Osteoblast (primary cell): ENCODE results near the gene GPI. TPM values are rescaled to one million over a fixed set of nuclear protein-coding genes. Genes with fewer than 3 reads are reported as not detected.
"Not testable (repeated sequence)": the region's sequence is repeated elsewhere in the genome, so short reads cannot be mapped to it uniquely, and the experiment has no call there.

Experiments used
- DNase-seq: peaks from one replicate; pipeline ENCODE4 v3.0.0; 2011; ENCODE audit warnings: low spot score, mixed read lengths; ENCODE audit not compliant: insufficient read length; ENCODE audit errors: missing footprints
- H2AFZ ChIP-seq: 2 replicates; pipeline ENCODE4 v1.6.0; 2011; ENCODE audit warnings: mild to moderate bottlenecking, low read length
- H3K27ac ChIP-seq: 2 replicates; pipeline ENCODE4 v1.5.1; 2011; ENCODE audit warnings: mild to moderate bottlenecking, low read depth, low read length, moderate library complexity
- H3K27me3 ChIP-seq: 2 replicates; pipeline ENCODE4 v1.6.0; 2012; ENCODE audit warnings: mild to moderate bottlenecking, control low read depth, inconsistent platforms, low read length, moderate library complexity; ENCODE audit not compliant: insufficient read depth
- H3K36me3 ChIP-seq: 2 replicates; pipeline ENCODE4 v1.5.1; 2011; ENCODE audit warnings: mild to moderate bottlenecking, low read length, control low read depth, moderate library complexity; ENCODE audit not compliant: insufficient read depth
- H3K4me1 ChIP-seq: 2 replicates; pipeline ENCODE4 v1.5.1; 2011; ENCODE audit warnings: mild to moderate bottlenecking, low read length, control low read depth, moderate library complexity; ENCODE audit not compliant: insufficient read depth
- H3K4me2 ChIP-seq: 2 replicates; pipeline ENCODE4 v1.6.0; 2011; ENCODE audit warnings: mild to moderate bottlenecking, low read length; ENCODE audit not compliant: insufficient read depth
- H3K4me3 ChIP-seq: fragments of 200-600 bp; sonication (generic); 3 replicates; pipeline ENCODE4 v1.5.1; 2012; ENCODE audit warnings: mild to moderate bottlenecking, low read length, inconsistent platforms; ENCODE audit not compliant: insufficient read depth
- H3K79me2 ChIP-seq: 2 replicates; pipeline ENCODE4 v1.6.0; 2012; ENCODE audit warnings: mild to moderate bottlenecking, low read length, control low read depth, inconsistent platforms; ENCODE audit not compliant: insufficient read depth
- H3K9me3 ChIP-seq: 2 replicates; pipeline ENCODE4 v1.5.1; 2011; ENCODE audit warnings: low read depth, low read length, control low read depth
- H4K20me1 ChIP-seq: 2 replicates; pipeline ENCODE4 v1.6.0; 2012; ENCODE audit warnings: mild to moderate bottlenecking, low read length, control low read depth; ENCODE audit not compliant: insufficient read depth
- CTCF ChIP-seq: IDR thresholded peaks from 2 replicates; pipeline ENCODE4 v1.5.1; 2011; ENCODE audit warnings: mild to moderate bottlenecking, low read depth, low read length, moderate library complexity; ENCODE audit errors: extremely low read depth
- total RNA-seq: library from RNA; depleted of rRNA; stranded (reverse); fragments of >200 nt; gene quantifications from 2 replicates; pipeline ENCODE4 v1.2.3, GENCODE V29; 2012

GPI gene
- total RNA-seq, 1 donor, result 133 TPM

GRCh38 chr19:34393031-34393430 is 28.0 kb downstream of the GPI start:
- no peak for DNase-seq
- Histone ChIP-seq H3K36me3 (peaks cover 78% of the 10 kb centered on the region), H3K4me2 (no peak overlapping the region), H3K27ac (no peak overlapping the region), H4K20me1 (peaks cover 20% of the 10 kb centered on the region), H3K9me3 (no peaks in the 10 kb centered on the region), H3K79me2 (peaks cover 4% of the 10 kb centered on the region), H3K4me1 (no peaks in the 10 kb centered on the region), H2AFZ (no peak overlapping the region), H3K27me3 (no peaks in the 10 kb centered on the region), H3K4me3 (no peak overlapping the region)
- no peak for TF ChIP-seq CTCF

DNA sequence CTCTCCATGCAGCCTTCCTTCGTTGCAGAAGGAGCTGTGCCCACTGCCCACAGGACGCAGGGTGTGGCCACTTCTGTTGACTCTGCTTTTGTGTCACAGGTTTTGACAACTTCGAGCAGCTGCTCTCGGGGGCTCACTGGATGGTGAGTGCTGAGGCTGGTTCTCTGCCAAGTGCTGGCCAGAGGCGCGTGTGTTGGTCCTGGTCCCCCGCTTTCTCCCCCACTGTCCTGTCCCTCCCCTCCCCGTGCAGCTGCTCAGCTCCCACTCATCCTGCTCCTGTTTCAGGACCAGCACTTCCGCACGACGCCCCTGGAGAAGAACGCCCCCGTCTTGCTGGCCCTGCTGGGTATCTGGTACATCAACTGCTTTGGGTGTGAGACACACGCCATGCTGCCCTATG is 28.6 kb downstream of the GPI start:
- Histone ChIP-seq H3K4me3 (no peak overlapping the region), H3K27me3 (no peaks in the 10 kb centered on the region), H3K9me3 (no peaks in the 10 kb centered on the region), H4K20me1 (peaks cover 20% of the 10 kb centered on the region), H3K27ac (no peak overlapping the region), H3K79me2 (peaks cover 4% of the 10 kb centered on the region), H3K4me2 (no peak overlapping the region), H3K4me1 (no peaks in the 10 kb centered on the region), H2AFZ (no peak overlapping the region), H3K36me3 (peaks cover 73% of the 10 kb centered on the region)
- no peak for DNase-seq
- TF ChIP-seq CTCF, result no peak

DNA sequence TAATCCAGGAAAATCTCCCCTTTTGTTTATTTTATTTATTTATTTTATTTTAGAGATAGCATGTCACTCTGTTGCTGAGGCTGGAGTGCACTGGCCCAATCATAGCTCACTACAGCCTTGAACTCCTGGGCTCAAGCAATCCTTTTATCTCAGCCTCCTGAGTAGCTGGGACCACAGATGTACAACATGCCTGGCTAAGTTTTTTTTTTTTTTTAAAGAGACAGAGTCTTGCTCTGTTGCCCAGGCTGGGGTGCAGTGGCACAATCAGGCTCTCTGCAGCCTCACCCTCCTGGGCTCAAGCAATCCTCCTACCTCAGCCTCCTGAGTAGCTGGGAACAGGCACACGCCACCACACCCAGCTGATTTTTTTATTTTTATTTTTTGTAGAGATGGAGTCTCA is 32.9 kb downstream of the GPI start:
- Histone ChIP-seq H3K4me3 (no peak overlapping the region), H2AFZ (no peak overlapping the region), H3K36me3 (peaks cover 52% of the 10 kb centered on the region), H3K4me1 (no peaks in the 10 kb centered on the region), H3K27me3 (no peaks in the 10 kb centered on the region), H3K79me2 (no peaks in the 10 kb centered on the region), H3K9me3 (no peaks in the 10 kb centered on the region), H3K27ac (no peak overlapping the region), H3K4me2 (no peak overlapping the region), H4K20me1 (peaks cover 6% of the 10 kb centered on the region)
- DNase-seq, result no peak
- TF ChIP-seq CTCF, result no peak

DNA sequence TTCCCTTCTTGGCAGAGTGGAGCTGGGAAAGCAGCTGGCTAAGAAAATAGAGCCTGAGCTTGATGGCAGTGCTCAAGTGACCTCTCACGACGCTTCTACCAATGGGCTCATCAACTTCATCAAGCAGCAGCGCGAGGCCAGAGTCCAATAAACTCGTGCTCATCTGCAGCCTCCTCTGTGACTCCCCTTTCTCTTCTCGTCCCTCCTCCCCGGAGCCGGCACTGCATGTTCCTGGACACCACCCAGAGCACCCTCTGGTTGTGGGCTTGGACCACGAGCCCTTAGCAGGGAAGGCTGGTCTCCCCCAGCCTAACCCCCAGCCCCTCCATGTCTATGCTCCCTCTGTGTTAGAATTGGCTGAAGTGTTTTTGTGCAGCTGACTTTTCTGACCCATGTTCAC is 34.9 kb downstream of the GPI start:
- Histone ChIP-seq H3K4me3 (no peak overlapping the region), H3K36me3 (peaks cover 37% of the 10 kb centered on the region), H3K27me3 (no peaks in the 10 kb centered on the region), H2AFZ (no peak overlapping the region), H3K4me2 (no peak overlapping the region), H3K27ac (no peak overlapping the region), H4K20me1 (no peaks in the 10 kb centered on the region), H3K4me1 (no peaks in the 10 kb centered on the region), H3K79me2 (peaks cover 6% of the 10 kb centered on the region), H3K9me3 (no peaks in the 10 kb centered on the region)
- DNase-seq, result no peak
- no peak for TF ChIP-seq CTCF

- H3K9me3 ChIP-seq, H4K20me1 ChIP-seq, H3K79me2 ChIP-seq, DNase-seq, H3K27me3 ChIP-seq, H2AFZ ChIP-seq, H3K4me1 ChIP-seq, H3K4me3 ChIP-seq, H3K27ac ChIP-seq, H3K4me2 ChIP-seq: not testable (repeated sequence)
- peaks cover 29% of the 10 kb centered on the region for H3K36me3 ChIP-seq
Measured at GRCh38 chr19:34400844-34401243, 35.8 kb downstream of the GPI start.
